ENCODE data around the gene AP4M1. TPM values are rescaled to one million over a fixed set of nuclear protein-coding genes. Genes with fewer than 3 reads are reported as not detected.

AP4M1 gene
- total and polyA plus RNA-seq, 10 of the 15 experiments (the other 5 are each of a cell fraction or from before 2014, with no cell fraction given): 0.77 to 16.1 (median 13.0) TPM

DNA sequence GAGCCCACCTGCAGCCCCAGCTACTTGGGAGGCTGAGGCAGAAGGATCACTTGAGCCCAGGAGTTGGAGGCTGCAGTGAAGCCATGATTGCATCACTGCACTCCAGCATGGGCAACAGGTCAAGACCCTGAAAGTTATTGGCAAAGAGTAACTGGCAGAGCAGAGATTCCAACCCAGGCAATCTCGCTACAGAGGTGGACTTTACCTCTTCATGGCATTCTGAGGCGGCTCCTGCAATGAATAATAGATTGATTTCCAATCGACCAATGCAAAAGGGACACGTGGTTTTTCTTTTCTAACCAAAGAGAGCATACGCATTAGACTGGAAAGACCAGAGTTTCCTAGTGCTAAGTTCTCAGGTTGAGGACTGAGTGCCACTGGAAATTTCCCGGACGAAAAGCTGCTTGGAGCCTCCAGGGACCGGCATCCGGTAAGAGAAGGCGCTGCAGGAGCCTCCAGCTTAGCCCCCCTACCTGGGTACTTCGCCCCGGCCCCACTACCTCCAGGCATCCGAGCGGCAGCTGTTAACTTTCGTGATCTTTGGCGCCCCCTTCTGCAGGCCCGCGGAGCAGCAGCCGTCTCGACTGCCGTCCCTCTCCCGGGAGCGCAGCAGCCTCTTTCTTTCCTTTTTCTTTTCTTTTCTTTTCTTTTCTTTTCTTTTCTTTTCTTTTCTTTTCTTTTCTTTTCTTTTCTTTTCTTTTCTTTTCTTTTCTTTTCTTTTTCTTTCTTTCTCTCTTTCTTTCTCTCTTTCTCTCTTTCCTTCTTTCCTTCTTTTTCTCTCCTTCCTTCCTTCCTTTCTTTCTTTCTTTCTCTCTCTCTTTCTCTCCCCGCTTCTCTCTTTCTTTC, 29.4 kb downstream of the AP4M1 start:
- Histone ChIP-seq H3K79me2 (ENCODE audit: control insufficient read depth, insufficient read depth, low read length) (peaks cover 10% of the 10 kb centered on the region), H3K9me3 (replicated peaks; ENCODE audit: control insufficient read depth, insufficient read depth, low read length) (no peaks in the 10 kb centered on the region), H3K27me3 (replicated peaks in 1 of 2; ENCODE audit: control insufficient read depth in 2 of 2, insufficient read depth in 2 of 2, low read length in 1 of 2) (no peaks in the 10 kb centered on the region), H3K36me3 (ENCODE audit: control insufficient read depth in 2 of 2, insufficient read depth in 2 of 2, low read length in 1 of 2) (no peaks in the 10 kb centered on the region), H2AFZ (ENCODE audit: control insufficient read depth, low read depth, low read length) (peak overlapping the region; percentile 3; the same call in 1 of the 2 replicates), H3K4me1 (ENCODE audit: control insufficient read depth, insufficient read depth, low read length) (peaks cover 9% of the 10 kb centered on the region), H3K27ac (ENCODE audit: control insufficient read depth, insufficient read depth) (no peak overlapping the region), H4K20me1 (ENCODE audit: control insufficient read depth, insufficient read depth) (no peaks in the 10 kb centered on the region), H3K4me3 (no peak overlapping the region), H3K4me2 (ENCODE audit: control insufficient read depth, insufficient read depth) (0 out of 2 replicates have a peak overlapping the region, but pooled peaks have one; percentile 51), H3K9ac (ENCODE audit: control insufficient read depth, insufficient read depth, low read length) (no peak overlapping the region)
- DNase-seq (ENCODE audit: low read depth, low spot score): no peak
- intact Hi-C loops (cut with micrococcal nuclease; ENCODE audit: unreplicated experiment): loop anchor here (5.0 kb wide), 3 partner anchors 211 to 276 kb away; no protein-coding TSS in a partner anchor
- BruUV-seq (replicated peaks): no TSS peak
- in situ Hi-C loops (cut with MboI): loop anchor here (5.0 kb wide), 1 partner anchor 276 kb away; no protein-coding TSS in a partner anchor
- SMC1A ChIA-PET (ENCODE audit: uncharacterized antibody, unreplicated experiment): interaction anchor here (0.7 to 4.8 kb wide), 15 partner anchors 11 to 239 kb away, joined by 3 to 41 read pairs (median 6); partner anchors contain the start of genes AP4M1, MCM7 and TRIM4
- 12% methylated on average over 24 of the region's 24 CpGs for WGBS (ENCODE audit: insufficient coverage, insufficient replicate concordance, low lambda C conversion rate, missing lambda C conversion rate)
- RAD21 ChIA-PET (ENCODE audit: unreplicated experiment): interaction anchor here (0.6 to 5.1 kb wide), 12 partner anchors 18 to 1363 kb away, joined by 3 to 49 read pairs (median 4); partner anchors contain the start of genes AP4M1, LAMTOR4 and ZKSCAN1
- FAIRE-seq: no peak
- POLR2A ChIA-PET: interaction anchor here (0.7 to 1.4 kb wide), 3 partner anchors 18 to 45 kb away, joined by 3 read pairs; partner anchors contain the start of gene LAMTOR4
- CTCF ChIA-PET: interaction anchor here (0.6 to 7.9 kb wide), 31 partner anchors 8 to 288 kb away, joined by 3 to 107 read pairs (median 5); partner anchors contain the start of genes AP4M1, AZGP1, LAMTOR4 and MCM7
- ATAC-seq: no peak
- TF ChIP-seq, protein P1, sequence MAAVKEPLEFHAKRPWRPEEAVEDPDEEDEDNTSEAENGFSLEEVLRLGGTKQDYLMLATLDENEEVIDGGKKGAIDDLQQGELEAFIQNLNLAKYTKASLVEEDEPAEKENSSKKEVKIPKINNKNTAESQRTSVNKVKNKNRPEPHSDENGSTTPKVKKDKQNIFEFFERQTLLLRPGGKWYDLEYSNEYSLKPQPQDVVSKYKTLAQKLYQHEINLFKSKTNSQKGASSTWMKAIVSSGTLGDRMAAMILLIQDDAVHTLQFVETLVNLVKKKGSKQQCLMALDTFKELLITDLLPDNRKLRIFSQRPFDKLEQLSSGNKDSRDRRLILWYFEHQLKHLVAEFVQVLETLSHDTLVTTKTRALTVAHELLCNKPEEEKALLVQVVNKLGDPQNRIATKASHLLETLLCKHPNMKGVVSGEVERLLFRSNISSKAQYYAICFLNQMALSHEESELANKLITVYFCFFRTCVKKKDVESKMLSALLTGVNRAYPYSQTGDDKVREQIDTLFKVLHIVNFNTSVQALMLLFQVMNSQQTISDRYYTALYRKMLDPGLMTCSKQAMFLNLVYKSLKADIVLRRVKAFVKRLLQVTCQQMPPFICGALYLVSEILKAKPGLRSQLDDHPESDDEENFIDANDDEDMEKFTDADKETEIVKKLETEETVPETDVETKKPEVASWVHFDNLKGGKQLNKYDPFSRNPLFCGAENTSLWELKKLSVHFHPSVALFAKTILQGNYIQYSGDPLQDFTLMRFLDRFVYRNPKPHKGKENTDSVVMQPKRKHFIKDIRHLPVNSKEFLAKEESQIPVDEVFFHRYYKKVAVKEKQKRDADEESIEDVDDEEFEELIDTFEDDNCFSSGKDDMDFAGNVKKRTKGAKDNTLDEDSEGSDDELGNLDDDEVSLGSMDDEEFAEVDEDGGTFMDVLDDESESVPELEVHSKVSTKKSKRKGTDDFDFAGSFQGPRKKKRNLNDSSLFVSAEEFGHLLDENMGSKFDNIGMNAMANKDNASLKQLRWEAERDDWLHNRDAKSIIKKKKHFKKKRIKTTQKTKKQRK (IDR thresholded peaks at IDR 0.05; ENCODE audit: low read depth, low read length): no peak
- 0 out of 2 replicates have a peak, but pooled peaks have one; percentile 30 for TF ChIP-seq YY1 (IDR thresholded peaks at IDR 0.05; ENCODE audit: low read depth, low read length)
- no peak for TF ChIP-seq ESRRA (IDR thresholded peaks at IDR 0.05; ENCODE audit: low read length)
- peak; percentile 52; the same call in 1 of the 2 replicates for TF ChIP-seq TCF12 (IDR thresholded peaks at IDR 0.05; ENCODE audit: low read depth, low read length)
- TF ChIP-seq NR2F1 (conservative IDR thresholded peaks at IDR 0.05): 0 out of 2 replicates have a peak, but pooled peaks have one; percentile 30
- TF ChIP-seq GATAD2B (conservative IDR thresholded peaks at IDR 0.05; ENCODE audit: low read depth): 0 out of 2 replicates have a peak, but pooled peaks have one; percentile 18
- TF ChIP-seq RAD21 (IDR thresholded peaks at IDR 0.05; ENCODE audit: insufficient read depth, low read depth, low read length): peak; percentile 57
- TF ChIP-seq, protein P2, sequence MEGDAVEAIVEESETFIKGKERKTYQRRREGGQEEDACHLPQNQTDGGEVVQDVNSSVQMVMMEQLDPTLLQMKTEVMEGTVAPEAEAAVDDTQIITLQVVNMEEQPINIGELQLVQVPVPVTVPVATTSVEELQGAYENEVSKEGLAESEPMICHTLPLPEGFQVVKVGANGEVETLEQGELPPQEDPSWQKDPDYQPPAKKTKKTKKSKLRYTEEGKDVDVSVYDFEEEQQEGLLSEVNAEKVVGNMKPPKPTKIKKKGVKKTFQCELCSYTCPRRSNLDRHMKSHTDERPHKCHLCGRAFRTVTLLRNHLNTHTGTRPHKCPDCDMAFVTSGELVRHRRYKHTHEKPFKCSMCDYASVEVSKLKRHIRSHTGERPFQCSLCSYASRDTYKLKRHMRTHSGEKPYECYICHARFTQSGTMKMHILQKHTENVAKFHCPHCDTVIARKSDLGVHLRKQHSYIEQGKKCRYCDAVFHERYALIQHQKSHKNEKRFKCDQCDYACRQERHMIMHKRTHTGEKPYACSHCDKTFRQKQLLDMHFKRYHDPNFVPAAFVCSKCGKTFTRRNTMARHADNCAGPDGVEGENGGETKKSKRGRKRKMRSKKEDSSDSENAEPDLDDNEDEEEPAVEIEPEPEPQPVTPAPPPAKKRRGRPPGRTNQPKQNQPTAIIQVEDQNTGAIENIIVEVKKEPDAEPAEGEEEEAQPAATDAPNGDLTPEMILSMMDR (IDR thresholded peaks at IDR 0.05 in 2 of 3, conservative IDR thresholded peaks at IDR 0.05 in 1 of 3; ENCODE audit: control insufficient read depth in 2 of 3, extremely low read depth in 1 of 3, insufficient read depth in 1 of 3, low read depth in 3 of 3, low read length in 3 of 3): peak; percentile 68 to 81 (median 77)
- TF ChIP-seq, protein P3, sequence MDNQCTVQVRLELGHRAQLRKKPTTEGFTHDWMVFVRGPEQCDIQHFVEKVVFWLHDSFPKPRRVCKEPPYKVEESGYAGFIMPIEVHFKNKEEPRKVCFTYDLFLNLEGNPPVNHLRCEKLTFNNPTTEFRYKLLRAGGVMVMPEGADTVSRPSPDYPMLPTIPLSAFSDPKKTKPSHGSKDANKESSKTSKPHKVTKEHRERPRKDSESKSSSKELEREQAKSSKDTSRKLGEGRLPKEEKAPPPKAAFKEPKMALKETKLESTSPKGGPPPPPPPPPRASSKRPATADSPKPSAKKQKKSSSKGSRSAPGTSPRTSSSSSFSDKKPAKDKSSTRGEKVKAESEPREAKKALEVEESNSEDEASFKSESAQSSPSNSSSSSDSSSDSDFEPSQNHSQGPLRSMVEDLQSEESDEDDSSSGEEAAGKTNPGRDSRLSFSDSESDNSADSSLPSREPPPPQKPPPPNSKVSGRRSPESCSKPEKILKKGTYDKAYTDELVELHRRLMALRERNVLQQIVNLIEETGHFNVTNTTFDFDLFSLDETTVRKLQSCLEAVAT (IDR thresholded peaks at IDR 0.05): peak; percentile 80
- no peak for TF ChIP-seq HDAC6 (IDR thresholded peaks at IDR 0.05; ENCODE audit: unreplicated experiment)
- TF ChIP-seq TCF3 (IDR thresholded peaks at IDR 0.05; ENCODE audit: borderline replicate concordance, insufficient read depth, low read depth, low read length): 0 out of 2 replicates have a peak, but pooled peaks have one; percentile 42
- TF ChIP-seq NBN (IDR thresholded peaks at IDR 0.05): peak; percentile 75; the same call in 1 of the 2 replicates
- no peak for TF ChIP-seq IRF4 (IDR thresholded peaks at IDR 0.05; ENCODE audit: low read depth, low read length)
- TF ChIP-seq CEBPB (IDR thresholded peaks at IDR 0.05; ENCODE audit: borderline replicate concordance in 1 of 2, low read depth in 2 of 2, low read length in 2 of 2): no peak
- TF ChIP-seq SMC3 (IDR thresholded peaks at IDR 0.05; ENCODE audit: borderline replicate concordance, low read length): peak; percentile 46; the same call in 1 of the 2 replicates
